Parathyroid adenoma (tissue), 2 donors: ENCODE measurements around the gene KIF11.
"Not testable (repeated sequence)": the region's sequence is repeated elsewhere in the genome, so short reads cannot be mapped to it uniquely, and the experiment has no call there.

Experiments
- H2AFZ ChIP-seq: fragments of 300-600 bp; sonication (generic); one replicate; pipeline ENCODE4 v1.7.0; 2017; ENCODE audit warnings: antibody characterized with exemption, mild to moderate bottlenecking
- H3K27ac ChIP-seq: fragments of 300-600 bp; sonication (generic); one replicate; pipeline ENCODE4 v1.7.0; 2017
- H3K27me3 ChIP-seq: fragments of 300-600 bp; sonication (generic); one replicate; pipeline ENCODE4 v1.7.0; 2017; ENCODE audit warnings: low read length; ENCODE audit not compliant: control insufficient read depth, insufficient read depth
- H3K36me3 ChIP-seq: fragments of 300-600 bp; sonication (generic); one replicate; pipeline ENCODE4 v1.7.0; 2017; ENCODE audit warnings: low read length; ENCODE audit not compliant: control insufficient read depth, insufficient read depth
- H3K4me1 ChIP-seq: fragments of 300-600 bp; sonication (generic); one replicate; pipeline ENCODE4 v1.7.0; 2017; ENCODE audit warnings: control low read depth
- H3K4me2 ChIP-seq: fragments of 300-600 bp; sonication (generic); one replicate; pipeline ENCODE4 v1.7.0; 2017; ENCODE audit warnings: low read length
- H3K4me3 ChIP-seq: fragments of 300-600 bp; sonication (generic); one replicate; pipeline ENCODE4 v1.7.0; 2017; ENCODE audit warnings: low read depth, low read length
- H3K79me2 ChIP-seq: fragments of 300-600 bp; sonication (generic); one replicate; pipeline ENCODE4 v1.7.0; 2017; ENCODE audit warnings: control low read depth
- H3K9ac ChIP-seq: fragments of 300-600 bp; sonication (generic); one replicate; pipeline ENCODE4 v1.7.0; 2017; ENCODE audit warnings: mild to moderate bottlenecking
- H3K9me3 ChIP-seq: fragments of 300-600 bp; sonication (generic); one replicate; pipeline ENCODE4 v1.7.0; 2017; ENCODE audit warnings: low read length; ENCODE audit not compliant: control insufficient read depth
- TF ChIP-seq, protein P1 (sequence below): fragments of 300-600 bp; sonication (generic); IDR thresholded peaks from one replicate; pipeline ENCODE4 v1.7.0; 2017; ENCODE audit warnings: antibody characterized with exemption, mild to moderate bottlenecking
- donor health status: primary hyperparathyroidism.

Gene KIF11

DNA sequence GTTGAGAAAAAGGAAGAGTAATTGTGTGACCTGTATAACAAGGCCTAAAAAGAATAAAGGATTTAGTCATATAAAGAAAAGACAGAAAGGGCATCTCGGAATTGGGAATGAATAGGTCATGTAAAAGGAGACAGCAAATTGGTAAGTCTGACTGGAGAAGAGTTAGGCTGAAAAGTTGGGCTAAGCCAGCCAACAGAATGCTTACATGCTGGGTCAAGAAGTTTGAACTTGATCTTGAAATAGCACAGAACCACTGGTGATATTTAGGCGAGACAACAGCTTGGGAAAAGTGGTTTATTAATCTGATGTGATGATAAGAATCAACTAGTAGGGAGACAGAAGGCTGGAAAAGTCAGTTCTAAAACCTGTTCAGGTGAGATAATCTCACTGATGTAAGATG is 23.9 kb upstream of the KIF11 start:
- H3K4me3 ChIP-seq: no peak overlapping the region
- no peaks in the 10 kb centered on the region for H3K36me3 ChIP-seq
- no peak overlapping the region for H3K4me2 ChIP-seq
- H3K27me3 ChIP-seq: no peaks in the 10 kb centered on the region
- TF ChIP-seq, protein P1, sequence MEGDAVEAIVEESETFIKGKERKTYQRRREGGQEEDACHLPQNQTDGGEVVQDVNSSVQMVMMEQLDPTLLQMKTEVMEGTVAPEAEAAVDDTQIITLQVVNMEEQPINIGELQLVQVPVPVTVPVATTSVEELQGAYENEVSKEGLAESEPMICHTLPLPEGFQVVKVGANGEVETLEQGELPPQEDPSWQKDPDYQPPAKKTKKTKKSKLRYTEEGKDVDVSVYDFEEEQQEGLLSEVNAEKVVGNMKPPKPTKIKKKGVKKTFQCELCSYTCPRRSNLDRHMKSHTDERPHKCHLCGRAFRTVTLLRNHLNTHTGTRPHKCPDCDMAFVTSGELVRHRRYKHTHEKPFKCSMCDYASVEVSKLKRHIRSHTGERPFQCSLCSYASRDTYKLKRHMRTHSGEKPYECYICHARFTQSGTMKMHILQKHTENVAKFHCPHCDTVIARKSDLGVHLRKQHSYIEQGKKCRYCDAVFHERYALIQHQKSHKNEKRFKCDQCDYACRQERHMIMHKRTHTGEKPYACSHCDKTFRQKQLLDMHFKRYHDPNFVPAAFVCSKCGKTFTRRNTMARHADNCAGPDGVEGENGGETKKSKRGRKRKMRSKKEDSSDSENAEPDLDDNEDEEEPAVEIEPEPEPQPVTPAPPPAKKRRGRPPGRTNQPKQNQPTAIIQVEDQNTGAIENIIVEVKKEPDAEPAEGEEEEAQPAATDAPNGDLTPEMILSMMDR: no peak
- no peaks in the 10 kb centered on the region for H3K9me3 ChIP-seq
- H3K27ac ChIP-seq: peak overlapping the region; percentile 5
- no peak overlapping the region for H2AFZ ChIP-seq
- no peak overlapping the region for H3K9ac ChIP-seq
- peaks cover 21% of the 10 kb centered on the region for H3K79me2 ChIP-seq
- H3K4me1 ChIP-seq: peaks cover 29% of the 10 kb centered on the region

DNA sequence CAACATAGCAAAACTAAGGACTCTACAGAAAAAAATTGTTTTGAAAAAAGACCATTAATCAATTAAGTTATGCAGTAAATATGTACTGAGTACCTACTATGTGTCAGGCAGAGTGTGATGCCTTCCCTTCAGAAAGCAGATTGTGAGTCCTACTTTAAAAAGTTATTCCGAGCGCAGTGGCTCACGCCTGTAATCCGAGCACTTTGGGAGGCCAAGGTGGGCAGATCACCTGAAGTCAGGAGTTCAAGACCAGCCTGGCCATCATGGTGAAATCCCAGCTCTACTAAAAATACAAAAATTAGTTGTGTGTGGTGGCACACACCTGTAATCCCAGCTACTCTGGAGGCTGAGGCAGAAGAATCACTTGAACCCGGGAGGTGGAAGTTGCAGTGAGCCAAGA is 23.3 kb upstream of the KIF11 start:
- not testable (repeated sequence) for H3K36me3 ChIP-seq, H3K9ac ChIP-seq, H3K4me2 ChIP-seq, H3K9me3 ChIP-seq, H3K4me3 ChIP-seq, H2AFZ ChIP-seq, H3K27me3 ChIP-seq
- Histone ChIP-seq H3K4me1 (peaks cover 29% of the 10 kb centered on the region), H3K79me2 (peaks cover 21% of the 10 kb centered on the region), H3K27ac (peak overlapping the region; percentile 5)

DNA sequence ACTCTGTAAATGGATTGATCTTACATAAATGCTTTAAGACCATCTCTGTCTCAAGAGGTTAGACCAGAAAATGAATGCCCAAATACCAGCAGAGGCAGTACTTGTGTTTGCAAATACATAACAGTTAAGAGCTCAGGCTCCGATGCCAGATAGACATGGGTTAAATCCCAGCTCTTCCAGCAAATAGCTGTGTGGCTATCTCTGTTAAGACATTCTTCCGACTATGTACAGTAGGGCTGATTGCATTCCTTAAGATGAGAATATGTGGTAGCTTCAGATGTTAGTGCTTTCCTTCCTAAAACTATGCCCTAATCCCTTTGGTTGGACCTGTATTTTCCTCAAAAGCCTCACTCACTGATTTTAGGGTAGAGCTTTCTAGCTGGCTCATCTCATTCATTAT is 21.3 kb upstream of the KIF11 start:
- H3K4me3 ChIP-seq: peak overlapping the region; percentile 93
- TF ChIP-seq, protein P1: no peak
- no peaks in the 10 kb centered on the region for H3K36me3 ChIP-seq
- H3K79me2 ChIP-seq: peaks cover 12% of the 10 kb centered on the region
- peak overlapping the region; percentile 40 for H3K4me2 ChIP-seq
- no peaks in the 10 kb centered on the region for H3K9me3 ChIP-seq
- H3K9ac ChIP-seq: no peak overlapping the region
- no peak overlapping the region for H2AFZ ChIP-seq
- H3K27ac ChIP-seq: peak overlapping the region; percentile 9
- no peaks in the 10 kb centered on the region for H3K27me3 ChIP-seq
- peaks cover 29% of the 10 kb centered on the region for H3K4me1 ChIP-seq

DNA sequence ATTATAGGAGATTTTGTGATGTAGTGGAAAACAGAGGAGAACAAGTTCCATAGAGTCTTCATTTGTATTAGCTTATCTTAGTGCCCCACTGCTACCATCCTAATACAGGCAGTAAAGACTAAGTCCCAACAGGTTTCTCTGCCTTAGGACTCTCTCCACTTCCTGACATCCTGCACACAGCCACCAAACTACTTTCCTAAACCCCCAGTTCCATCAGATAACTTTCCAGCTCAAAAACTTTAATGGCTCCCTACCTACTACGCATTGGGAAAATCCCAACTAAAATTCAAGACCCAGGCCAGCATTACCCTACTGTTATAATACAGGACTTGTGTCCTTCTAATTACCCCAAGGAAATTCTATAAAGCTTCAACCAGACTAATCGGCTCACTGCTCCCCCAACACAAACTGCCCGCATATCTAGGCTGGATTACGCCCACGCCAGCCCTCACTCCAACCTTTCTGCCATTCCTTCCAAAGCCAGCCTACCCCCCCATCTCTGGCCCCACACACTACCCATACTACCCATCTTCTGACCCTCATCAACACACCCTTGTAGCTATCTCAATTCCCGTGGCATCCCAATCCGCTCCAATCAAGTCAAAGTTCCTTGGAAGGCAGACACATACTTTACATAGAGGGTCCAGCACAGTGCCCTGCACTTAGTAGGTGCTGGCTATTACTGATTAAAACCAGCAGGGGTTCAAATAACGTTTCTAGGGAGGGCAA is 20.4 kb upstream of the KIF11 start:
- Histone ChIP-seq H3K79me2 (peaks cover 5% of the 10 kb centered on the region), H3K36me3 (no peaks in the 10 kb centered on the region), H3K27me3 (no peaks in the 10 kb centered on the region), H3K9ac (no peak overlapping the region), H2AFZ (peak overlapping the region; percentile 98), H3K4me2 (peak overlapping the region; percentile 100), H3K27ac (peak overlapping the region; percentile 83), H3K4me1 (peaks cover 26% of the 10 kb centered on the region), H3K4me3 (peak overlapping the region; percentile 93), H3K9me3 (no peaks in the 10 kb centered on the region)
- TF ChIP-seq, protein P1: no peak

DNA sequence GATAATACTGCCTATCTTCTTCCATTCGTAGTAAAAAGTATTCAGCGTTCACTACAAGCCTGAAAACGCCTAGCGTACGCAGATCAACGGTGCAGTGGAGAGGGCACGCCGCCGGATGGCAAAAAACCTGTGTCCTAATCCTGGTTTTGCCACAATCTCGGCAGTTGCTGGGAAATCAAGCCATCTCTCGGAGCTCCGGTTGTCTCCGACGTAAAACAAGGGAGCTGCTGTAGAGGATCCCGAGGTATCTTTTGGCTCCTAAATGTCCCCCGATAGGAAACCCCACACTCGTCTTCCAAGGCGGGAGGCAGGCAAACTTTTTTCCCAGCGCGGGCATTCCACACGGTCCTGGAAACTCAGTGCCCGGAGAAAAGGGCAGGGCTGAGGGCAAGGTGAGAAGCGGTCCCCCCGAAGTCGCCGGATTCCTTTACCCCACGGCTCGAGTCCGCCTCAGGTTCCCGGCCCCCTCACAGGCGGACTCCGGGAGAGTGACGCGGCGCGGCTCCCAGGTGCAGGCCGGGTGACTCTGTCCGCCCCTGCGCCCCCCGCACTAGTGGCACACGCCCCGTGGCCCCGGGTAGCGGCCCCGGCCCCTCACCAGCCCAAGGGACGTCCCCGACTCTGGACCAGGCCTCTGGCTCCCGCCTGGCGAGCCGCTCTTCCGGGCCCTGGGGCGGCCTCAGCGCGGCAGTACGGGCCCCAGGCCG is 19.7 kb upstream of the KIF11 start:
- H3K27ac ChIP-seq: peak overlapping the region; percentile 83
- peaks cover 19% of the 10 kb centered on the region for H3K4me1 ChIP-seq
- peak overlapping the region; percentile 93 for H3K4me3 ChIP-seq
- peak overlapping the region; percentile 98 for H2AFZ ChIP-seq
- no peaks in the 10 kb centered on the region for H3K36me3 ChIP-seq
- no peaks in the 10 kb centered on the region for H3K9me3 ChIP-seq
- TF ChIP-seq, protein P1: no peak
- H3K9ac ChIP-seq: peak overlapping the region; percentile 93
- H3K79me2 ChIP-seq: no peaks in the 10 kb centered on the region
- peak overlapping the region; percentile 100 for H3K4me2 ChIP-seq
- no peaks in the 10 kb centered on the region for H3K27me3 ChIP-seq
